Ishikawa (cell line): ENCODE results near the gene NOTO.

Experiments
- CEBPB ChIP-seq: IDR thresholded peaks from 2 replicates; pipeline ENCODE4 v1.6.1; 2012
- FOXM1 ChIP-seq: IDR thresholded peaks from 2 replicates; pipeline ENCODE4 v1.6.1; 2012; ENCODE audit warnings: low read depth, borderline replicate concordance
- MAX ChIP-seq: IDR thresholded peaks from 2 replicates; pipeline ENCODE4 v1.6.1; 2012
- TAF1 ChIP-seq: IDR thresholded peaks from 2 replicates; pipeline ENCODE4 v1.6.1; 2012; ENCODE audit warnings: low read depth, mild to moderate bottlenecking
- YY1 ChIP-seq: IDR thresholded peaks from 2 replicates; pipeline ENCODE4 v1.6.1; 2012; ENCODE audit warnings: low read depth

DNA sequence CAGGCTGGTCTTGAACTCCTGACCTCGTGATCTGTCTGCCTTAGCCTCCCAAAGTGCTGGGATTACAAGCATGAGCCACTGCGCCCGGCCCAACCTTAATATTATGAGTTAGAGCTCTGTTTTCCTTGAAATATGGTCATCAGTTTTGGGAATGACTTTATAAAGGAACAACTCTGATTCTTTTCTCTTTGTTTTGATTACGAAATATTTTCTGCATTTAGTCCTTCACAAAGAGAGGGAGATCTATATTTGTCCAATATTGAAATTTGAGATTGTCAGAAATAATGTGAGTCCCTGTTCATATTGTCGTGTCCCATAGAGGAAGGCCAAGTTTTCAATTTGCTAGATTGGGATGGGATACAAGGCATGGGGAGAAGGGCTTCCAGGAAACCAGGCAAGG is 14.8 kb downstream of the NOTO start:
- TF ChIP-seq YY1 = no peak
- TF ChIP-seq FOXM1 = no peak
- no peak for TF ChIP-seq CEBPB
- TF ChIP-seq MAX = no peak
- TF ChIP-seq TAF1 = no peak
